ENCODE measurements around the gene DMPK.

GRCh38 chr19:45781214-45782161, 802 bp downstream of the DMPK start:
- TF ChIP-seq CTCF (conservative IDR thresholded peaks at IDR 0.05 in 1 of 2, IDR thresholded peaks at IDR 0.05 in 1 of 2; ENCODE audit: extremely low read depth in 1 of 2, insufficient read depth in 1 of 2, low read depth in 1 of 2, low read length in 2 of 2) (no peak), EZH2 (IDR thresholded peaks at IDR 0.05; ENCODE audit: borderline replicate concordance, low read length) (no peak)

Data from mammary epithelial cell (primary cell).